D341Med (cell line): ENCODE measurements around the gene SIAH2.

ENCODE experiments used
- DNase-seq: peaks from one replicate; pipeline ENCODE4 v3.0.0; 2012; ENCODE audit warnings: low spot score

The SIAH2 gene

DNA sequence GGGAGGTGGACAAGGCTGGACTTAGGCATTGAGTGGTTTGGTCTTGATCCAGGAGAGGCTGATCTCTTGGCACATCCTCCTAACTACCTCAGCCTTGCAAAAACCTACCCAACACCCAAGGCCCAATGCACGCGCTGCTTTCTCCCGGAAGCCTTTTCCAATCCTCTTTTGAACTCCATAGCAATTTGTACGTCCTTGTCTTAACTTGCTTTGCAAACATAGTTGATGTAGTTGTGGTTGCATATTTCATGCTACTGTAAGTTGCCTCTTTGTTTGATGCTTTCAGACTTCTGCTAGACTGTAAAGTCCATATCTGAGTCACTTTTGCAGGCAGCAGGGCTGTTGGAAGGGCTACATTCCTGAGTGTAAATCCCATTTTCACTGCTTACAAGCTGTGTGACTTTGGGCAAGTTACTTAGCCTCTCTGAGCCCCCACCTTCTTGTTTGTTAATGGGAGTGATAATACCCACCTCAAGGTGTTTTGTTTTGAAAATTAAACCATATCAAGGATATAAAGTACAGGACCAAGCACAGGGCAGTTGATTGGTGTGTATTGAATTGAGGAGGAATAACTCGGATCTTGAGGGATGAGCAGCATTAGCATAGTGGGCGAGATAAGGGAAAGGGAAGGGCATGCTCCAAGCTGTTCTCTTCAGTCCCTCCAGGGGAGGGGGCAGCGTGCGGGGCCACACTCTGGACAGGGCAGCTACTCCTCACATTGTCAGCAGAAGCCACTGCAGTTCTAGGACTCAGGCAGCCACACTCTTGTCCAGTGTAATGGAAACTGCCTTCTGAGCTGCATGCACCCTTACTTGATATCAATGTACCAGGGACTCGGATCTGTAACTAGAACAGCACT is 28.8 kb downstream of the SIAH2 start:
- no peak for DNase-seq

GRCh38 chr3:150733373-150733935 is 29.5 kb downstream of the SIAH2 start:
- no peak for DNase-seq

DNA sequence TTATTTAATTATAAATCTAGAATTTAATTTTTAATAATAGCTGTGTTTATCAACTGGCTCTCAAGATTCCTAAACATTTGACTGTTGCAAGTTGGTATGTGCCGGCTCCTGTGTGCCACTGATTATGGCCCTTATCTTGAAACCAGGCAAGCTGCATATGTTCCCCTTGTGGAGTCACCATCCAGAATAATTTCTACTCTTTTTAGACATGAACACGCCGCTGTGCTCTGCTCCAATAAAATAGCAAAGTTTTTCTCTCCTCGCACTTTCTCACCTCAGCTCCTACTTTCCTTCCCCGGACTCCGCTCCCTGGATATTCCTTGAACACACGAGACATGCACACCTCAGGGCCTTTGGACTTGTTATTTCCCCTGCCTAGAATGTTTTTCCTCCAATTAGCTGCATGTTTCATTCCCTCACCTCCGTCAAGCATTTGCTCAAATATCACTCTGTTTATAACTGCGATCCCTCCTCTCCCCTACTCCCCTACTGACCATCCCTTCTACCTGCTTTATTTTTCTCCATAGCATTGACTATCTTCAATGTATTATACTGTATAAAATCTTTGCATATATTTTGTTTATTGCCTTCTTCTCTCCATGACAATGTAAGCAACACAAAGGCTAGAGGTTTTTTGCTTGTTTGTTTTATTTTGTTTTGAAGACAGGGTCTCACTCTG is 33.1 kb downstream of the SIAH2 start:
- DNase-seq = no peak

DNA sequence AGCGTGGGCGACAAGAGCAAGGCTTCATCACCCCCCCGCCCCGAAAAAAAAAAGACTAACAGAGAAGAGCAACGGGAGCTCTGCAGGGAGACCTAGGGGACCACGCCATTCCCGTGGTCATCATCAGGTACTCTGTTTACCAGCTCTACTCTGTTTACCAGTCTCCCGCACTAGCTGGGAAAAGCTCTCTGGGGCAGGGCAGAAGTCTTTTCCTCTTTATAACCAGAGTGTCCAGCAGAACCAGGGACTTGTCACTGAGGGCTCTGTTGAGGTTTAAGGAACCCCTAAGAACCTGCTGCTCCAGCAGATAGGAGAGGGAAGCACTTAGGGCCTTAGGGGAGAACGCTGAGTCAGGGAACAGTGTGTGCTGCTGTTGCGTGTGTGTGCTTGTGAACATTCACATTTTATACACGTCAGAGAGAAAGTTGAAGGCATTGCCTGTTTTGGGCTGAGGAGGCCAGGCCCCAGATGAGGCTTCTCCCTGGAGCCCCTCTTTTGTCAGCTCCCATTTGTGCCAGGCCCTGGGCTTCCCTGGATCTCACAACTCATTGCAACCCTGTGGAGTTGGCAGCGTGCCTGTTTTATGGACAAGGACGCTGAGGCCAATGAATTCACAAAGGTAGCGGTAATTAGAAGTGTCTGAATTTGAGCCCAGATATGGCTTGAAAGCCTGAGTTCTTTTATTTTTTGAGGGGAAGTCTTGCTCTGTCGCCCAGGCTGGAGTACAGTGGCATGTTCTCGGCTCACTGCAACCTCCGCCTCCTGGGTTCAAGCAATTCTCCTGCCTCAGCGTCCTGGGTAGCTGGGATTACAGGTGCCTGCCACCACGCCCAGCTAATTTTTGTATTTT is 35.1 kb downstream of the SIAH2 start:
- no peak for DNase-seq

- DNase-seq = no peak
These were observed 37.4 kb downstream of the SIAH2 start for GRCh38 chr3:150725548-150725947.

DNA sequence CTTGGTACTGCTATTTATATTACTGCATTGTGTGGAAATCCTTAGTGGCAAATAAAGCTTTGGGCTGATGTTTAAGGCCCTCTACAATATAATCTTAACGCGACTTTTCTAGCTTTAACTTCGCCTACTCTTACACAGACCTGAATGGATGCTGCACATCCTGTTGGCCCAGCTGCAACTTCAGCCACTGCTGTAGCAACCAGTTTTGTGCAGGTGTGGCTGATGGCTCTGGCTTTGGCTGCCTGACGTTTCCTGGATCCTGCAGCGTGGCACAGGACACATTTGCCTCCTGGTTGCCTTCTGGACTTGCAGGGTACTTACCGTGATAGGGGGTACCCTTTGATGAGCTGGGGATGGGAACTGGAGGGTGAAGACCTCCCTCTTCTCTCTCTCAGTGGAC is 39.0 kb downstream of the SIAH2 start:
- DNase-seq = no peak

- no peak for DNase-seq
These were observed 40.7 kb downstream of the SIAH2 start for GRCh38 chr3:150722267-150722666.

DNA sequence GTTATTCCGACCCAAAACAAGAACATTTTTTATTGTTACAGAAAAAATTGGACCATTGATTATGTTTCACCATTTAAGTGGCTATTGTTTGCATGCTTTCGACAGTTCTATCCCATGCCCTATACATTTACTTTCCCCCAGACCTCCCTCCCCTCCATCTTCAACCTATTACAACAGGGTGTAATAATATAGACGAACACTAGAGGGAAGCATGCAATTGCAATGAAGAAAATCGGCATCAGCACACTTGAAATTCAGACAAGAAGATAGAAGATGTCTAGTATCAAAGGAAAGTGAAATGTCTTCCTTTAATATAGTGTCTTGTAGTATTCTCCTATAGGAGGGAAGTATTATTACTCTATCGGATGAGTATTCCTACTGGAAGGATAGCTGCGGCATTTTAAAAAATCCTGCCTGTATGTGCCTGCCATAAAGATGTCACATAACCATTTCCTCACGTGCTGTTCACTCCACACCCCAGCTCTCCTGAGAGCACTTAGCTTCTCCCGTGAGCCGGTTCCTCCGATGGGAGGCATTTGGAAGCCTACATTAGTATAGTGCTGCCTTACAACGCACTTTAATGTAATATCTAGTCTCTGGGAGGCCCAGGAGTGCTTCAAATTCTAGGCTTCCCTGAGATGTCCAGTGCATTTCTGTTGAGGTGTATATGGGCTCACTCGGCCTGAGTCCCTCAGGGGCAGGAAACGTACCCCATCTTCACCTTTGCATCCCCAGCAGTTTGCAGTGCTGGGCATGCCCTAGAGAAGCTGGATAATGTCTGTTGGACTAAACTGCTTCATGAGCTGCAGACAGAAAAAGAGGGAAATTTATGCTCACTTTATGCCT is 41.5 kb downstream of the SIAH2 start:
- peak; percentile 58 for DNase-seq

- no peak for DNase-seq
These were observed 42.5 kb downstream of the SIAH2 start for GRCh38 chr3:150720444-150720843.

- no peak for DNase-seq
These were observed 52.9 kb downstream of the SIAH2 start for GRCh38 chr3:150710097-150710496.

DNA sequence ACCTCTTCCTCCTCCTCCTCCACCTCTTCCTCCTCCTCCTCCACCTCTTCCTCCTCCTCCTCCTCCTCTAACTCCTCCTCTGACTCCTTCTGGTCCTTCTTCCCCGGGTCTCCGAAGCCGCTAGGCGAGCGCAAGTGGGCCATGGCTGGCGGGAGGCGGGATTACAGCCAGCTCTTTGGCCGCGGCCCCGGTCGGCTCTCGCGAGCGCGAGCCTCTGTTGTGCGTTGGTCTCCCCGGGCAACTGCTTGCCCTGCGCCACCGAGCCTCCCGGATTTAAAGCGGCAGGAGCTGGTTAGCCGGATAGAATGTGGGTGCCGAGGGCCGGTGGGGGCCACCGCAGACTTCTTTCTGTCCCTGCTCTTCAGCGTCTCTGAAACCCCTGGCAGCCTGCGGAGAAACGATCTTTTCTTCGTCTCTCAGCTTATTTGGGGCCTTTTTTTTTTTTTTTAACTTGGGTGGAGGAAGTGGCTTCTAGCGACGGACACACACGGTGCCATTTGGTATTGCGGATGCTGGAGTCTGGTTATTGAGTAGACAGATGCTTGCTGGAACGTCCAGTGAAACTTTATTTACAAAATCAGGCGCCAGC is 59.1 kb downstream of the SIAH2 start, which contains the start of gene ERICH6:
ERICH6 (minus strand) TSS at position 165 of the 589 bp plus-strand sequence; CDS start at position 143, 22 bp downstream.
- peak; percentile 93 for DNase-seq

- peak; percentile 37 for DNase-seq
These were observed 59.6 kb downstream of the SIAH2 start for GRCh38 chr3:150703299-150703755.

GRCh38 chr3:150699068-150699639 is 63.8 kb downstream of the SIAH2 start:
- DNase-seq = no peak

DNA sequence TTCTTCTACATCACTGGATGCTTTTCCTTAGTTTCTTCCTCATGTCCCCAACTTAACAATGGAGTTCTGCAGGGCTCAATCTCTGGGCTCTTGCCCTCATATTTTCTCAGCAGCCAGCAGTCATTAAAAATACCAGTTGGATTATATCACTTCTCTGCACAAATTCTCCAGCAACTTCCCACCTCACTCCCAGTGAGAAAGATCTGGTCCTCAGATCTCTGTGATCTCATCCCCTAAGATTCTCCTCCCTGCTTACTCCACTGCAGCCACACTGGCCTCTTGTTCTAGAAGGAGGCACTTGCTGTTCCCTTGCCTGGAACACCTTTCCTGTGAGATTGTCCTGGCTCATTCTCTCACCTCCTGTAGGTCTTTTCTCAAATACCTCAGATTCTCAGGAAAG is 65.3 kb downstream of the SIAH2 start:
- no peak for DNase-seq

- DNase-seq = no peak
These were observed 71.4 kb downstream of the SIAH2 start for GRCh38 chr3:150691414-150692040.
